ENCODE results near the gene SRRM2.
A peak's percentile ranks its signal among the peaks of the same experiment; 100 is the strongest.

SRRM2 gene

GRCh38 chr16:2778630-2778958 lies 26.2 kb downstream of the SRRM2 start:
- peaks cover 7% of the 10 kb centered on the region for H3K36me3 ChIP-seq (ENCODE audit: control insufficient read depth, insufficient read depth, low read length)
- H3K27me3 ChIP-seq (replicated peaks; ENCODE audit: control insufficient read depth, insufficient read depth, low read length): no peaks in the 10 kb centered on the region
- no peak for DNase-seq (ENCODE audit: extremely low read depth, insufficient read length)
- no peak for TF ChIP-seq CTCF (IDR thresholded peaks at IDR 0.05; ENCODE audit: insufficient read depth, low read length, poor library complexity, severe bottlenecking)
- H3K4me3 ChIP-seq (replicated peaks; ENCODE audit: low read depth, low read length): peak overlapping the region; percentile 97

- no peak overlapping the region for H3K4me3 ChIP-seq (replicated peaks; ENCODE audit: low read depth, low read length)
- TF ChIP-seq CTCF (IDR thresholded peaks at IDR 0.05; ENCODE audit: insufficient read depth, low read length, poor library complexity, severe bottlenecking): no peak
- DNase-seq (ENCODE audit: extremely low read depth, insufficient read length): no peak
- H3K36me3 ChIP-seq (ENCODE audit: control insufficient read depth, insufficient read depth, low read length): peaks cover 2% of the 10 kb centered on the region; the same call in 1 of the 2 replicates
- H3K27me3 ChIP-seq (replicated peaks; ENCODE audit: control insufficient read depth, insufficient read depth, low read length): no peaks in the 10 kb centered on the region
Observed at GRCh38 chr16:2779151-2779920, 26.9 kb downstream of the SRRM2 start.

- no peak for TF ChIP-seq CTCF (IDR thresholded peaks at IDR 0.05; ENCODE audit: insufficient read depth, low read length, poor library complexity, severe bottlenecking)
- 0 out of 2 replicates have a peak, but pooled peaks cover 2% of the 10 kb centered on the region for H3K36me3 ChIP-seq (ENCODE audit: control insufficient read depth, insufficient read depth, low read length)
Observed at GRCh38 chr16:2779978-2780898, 27.8 kb downstream of the SRRM2 start.

GRCh38 chr16:2782583-2783351 lies 30.3 kb downstream of the SRRM2 start:
- Histone ChIP-seq H3K4me3 (replicated peaks; ENCODE audit: low read depth, low read length) (no peak overlapping the region), H3K27me3 (replicated peaks; ENCODE audit: control insufficient read depth, insufficient read depth, low read length) (no peaks in the 10 kb centered on the region; the same call in 1 of the 2 replicates), H3K36me3 (ENCODE audit: control insufficient read depth, insufficient read depth, low read length) (no peaks in the 10 kb centered on the region)
- no peak for TF ChIP-seq CTCF (IDR thresholded peaks at IDR 0.05; ENCODE audit: insufficient read depth, low read length, poor library complexity, severe bottlenecking)
- DNase-seq (ENCODE audit: extremely low read depth, insufficient read length): no peak

More at GRCh38 chr16:2779978-2780898, 27.8 kb downstream of the SRRM2 start:
- no peaks in the 10 kb centered on the region for H3K27me3 ChIP-seq (replicated peaks; ENCODE audit: control insufficient read depth, insufficient read depth, low read length)
- no peak overlapping the region for H3K4me3 ChIP-seq (replicated peaks; ENCODE audit: low read depth, low read length)
- DNase-seq (ENCODE audit: extremely low read depth, insufficient read length): no peak

- DNase-seq (ENCODE audit: extremely low read depth, insufficient read length): no peak
- TF ChIP-seq CTCF (IDR thresholded peaks at IDR 0.05; ENCODE audit: insufficient read depth, low read length, poor library complexity, severe bottlenecking): no peak
- no peaks in the 10 kb centered on the region; the same call in 1 of the 2 replicates for H3K27me3 ChIP-seq (replicated peaks; ENCODE audit: control insufficient read depth, insufficient read depth, low read length)
- no peaks in the 10 kb centered on the region for H3K36me3 ChIP-seq (ENCODE audit: control insufficient read depth, insufficient read depth, low read length)
- H3K4me3 ChIP-seq (replicated peaks; ENCODE audit: low read depth, low read length): no peak overlapping the region
Observed at GRCh38 chr16:2783581-2784357, 31.3 kb downstream of the SRRM2 start.

All from GM06990 (cell line).